HG03571 (cell line): ENCODE results near the gene NHS.

Source experiments
- ATAC-seq: cut with Tn5 transposase; IDR thresholded peaks from one replicate; pipeline ENCODE4 v1.9.1; 2021; ENCODE audit not compliant: unreplicated experiment

NHS gene

GRCh38 chrX:17374619-17375366 lies at the start of gene NHS:
NHS (plus strand) TSS chrX:17375200; CDS start chrX:17375758, 558 bp downstream.
- ATAC-seq, result no peak

- ATAC-seq, result no peak
These were observed 46.2 kb upstream of the NHS start for GRCh38 chrX:17328837-17329236.

- ATAC-seq, result no peak
These were observed 38.6 kb upstream of the NHS start for GRCh38 chrX:17336377-17336776.

GRCh38 chrX:17355976-17356375 lies 19.0 kb upstream of the NHS start:
- ATAC-seq, result no peak

- ATAC-seq, result no peak
These were observed 15.5 kb upstream of the NHS start for GRCh38 chrX:17359500-17359899.

- ATAC-seq, result no peak
These were observed 13.4 kb upstream of the NHS start for GRCh38 chrX:17361620-17362019.

GRCh38 chrX:17368002-17368401 lies 7.0 kb upstream of the NHS start:
- no peak for ATAC-seq

GRCh38 chrX:17369309-17369708 lies 5.7 kb upstream of the NHS start:
- ATAC-seq, result no peak

GRCh38 chrX:17370191-17370590 lies 4.8 kb upstream of the NHS start:
- no peak for ATAC-seq

GRCh38 chrX:17372052-17372451 lies 2.9 kb upstream of the NHS start:
- no peak for ATAC-seq

GRCh38 chrX:17373337-17373736 lies 1.7 kb upstream of the NHS start:
- ATAC-seq, result no peak

- ATAC-seq, result no peak
These were observed 302 bp downstream of the NHS start for GRCh38 chrX:17375367-17375636.

GRCh38 chrX:17375637-17376430 lies 834 bp downstream of the NHS start:
- no peak for ATAC-seq

GRCh38 chrX:17376431-17377077 lies 1.6 kb downstream of the NHS start:
- no peak for ATAC-seq

- ATAC-seq, result no peak
These were observed 2.2 kb downstream of the NHS start for GRCh38 chrX:17377091-17377717.

- ATAC-seq, result no peak
These were observed 2.8 kb downstream of the NHS start for GRCh38 chrX:17377795-17378194.

GRCh38 chrX:17380221-17380620 lies 5.2 kb downstream of the NHS start:
- no peak for ATAC-seq

- ATAC-seq, result no peak
These were observed 15.4 kb downstream of the NHS start for GRCh38 chrX:17390419-17390850.

- no peak for ATAC-seq
These were observed 20.2 kb downstream of the NHS start for GRCh38 chrX:17395154-17395553.

- ATAC-seq, result no peak
These were observed 22.1 kb downstream of the NHS start for GRCh38 chrX:17397074-17397473.

- no peak for ATAC-seq
These were observed 28.2 kb downstream of the NHS start for GRCh38 chrX:17403189-17403691.
